ENCODE results near the gene CBY1.

Gene CBY1

GRCh38 chr22:38704654-38705234, 48.3 kb downstream of the CBY1 start:
- no peak for DNase-seq

- DNase-seq, result peak; percentile 100
Measured at GRCh38 chr22:38705235-38706100, 49.0 kb downstream of the CBY1 start, which contains the start of gene GTPBP1. TSS of gene GTPBP1 (plus strand) at chr22:38705944. CDS start at chr22:38705956, 12 bp downstream.

GRCh38 chr22:38706101-38706900, 49.9 kb downstream of the CBY1 start:
- DNase-seq, result no peak

- DNase-seq, result no peak
Measured at GRCh38 chr22:38706901-38707195, 50.4 kb downstream of the CBY1 start.

- no peak for DNase-seq
Measured at GRCh38 chr22:38707346-38707745, 50.9 kb downstream of the CBY1 start.

- no peak for DNase-seq
Measured at GRCh38 chr22:38707984-38708383, 51.5 kb downstream of the CBY1 start.

- no peak for DNase-seq
Measured at GRCh38 chr22:38709306-38709705, 52.9 kb downstream of the CBY1 start.

GRCh38 chr22:38710351-38710750, 53.9 kb downstream of the CBY1 start:
- DNase-seq, result no peak

GRCh38 chr22:38710866-38711265, 54.4 kb downstream of the CBY1 start:
- DNase-seq, result no peak

- no peak for DNase-seq
Measured at GRCh38 chr22:38712486-38713207, 56.2 kb downstream of the CBY1 start.

GRCh38 chr22:38713921-38714320, 57.5 kb downstream of the CBY1 start:
- DNase-seq, result no peak

- no peak for DNase-seq
Measured at GRCh38 chr22:38715176-38715764, 58.8 kb downstream of the CBY1 start.

- DNase-seq, result no peak
Measured at GRCh38 chr22:38715852-38716251, 59.4 kb downstream of the CBY1 start.

- no peak for DNase-seq
Measured at GRCh38 chr22:38716271-38716670, 59.8 kb downstream of the CBY1 start.

GRCh38 chr22:38716826-38717225, 60.4 kb downstream of the CBY1 start:
- no peak for DNase-seq

- DNase-seq, result no peak
Measured at GRCh38 chr22:38717244-38717643, 60.8 kb downstream of the CBY1 start.

GRCh38 chr22:38718414-38718813, 62.0 kb downstream of the CBY1 start:
- no peak for DNase-seq

GRCh38 chr22:38719196-38719595, 62.8 kb downstream of the CBY1 start:
- no peak for DNase-seq

- no peak for DNase-seq
Measured at GRCh38 chr22:38720350-38720749, 63.9 kb downstream of the CBY1 start.

GRCh38 chr22:38721551-38721950, 65.1 kb downstream of the CBY1 start:
- DNase-seq, result no peak

All from NCI-H524 treated with DMSO at 0.1 percent for 48 hours (cell line).